Loucy (cell line): ENCODE results near the gene PVALB.

Source experiments
- CTCF ChIP-seq: fragments of 200-600 bp; sonication (generic); conservative IDR thresholded peaks from 2 replicates; pipeline ENCODE4 v1.5.1; 2014; ENCODE audit warnings: mild to moderate bottlenecking, antibody characterized with exemption, low read length
- EZH2phosphoT487 ChIP-seq: fragments of 200-600 bp; IDR thresholded peaks from 2 replicates; pipeline ENCODE4 v1.6.1; 2018; ENCODE audit warnings: antibody characterized with exemption, mild to moderate bottlenecking, moderate library complexity, borderline replicate concordance

GRCh38 chr22:36761553-36762240, 55.1 kb downstream of the PVALB start:
- no peak for TF ChIP-seq CTCF
- no peak for TF ChIP-seq EZH2phosphoT487
